Measurements from ENCODE around the gene SVIL.

- TF ChIP-seq CTCF (IDR thresholded peaks at IDR 0.05 in 8 of 11, conservative IDR thresholded peaks at IDR 0.05 in 3 of 11) = no peak
- TF ChIP-seq POLR2A (IDR thresholded peaks at IDR 0.05) = no peak
- no peak for TF ChIP-seq POLR2AphosphoS5 (IDR thresholded peaks at IDR 0.05)
Observed at GRCh38 chr10:29499993-29500537, 134.7 kb downstream of the SVIL start.

Data from spleen (tissue), 7 donors.